Astrocyte (in vitro differentiated cells and primary cell): ENCODE data around the gene CFAP119. TPM values are rescaled to one million over a fixed set of nuclear protein-coding genes. Genes with fewer than 3 reads are reported as not detected.
A peak's percentile ranks its signal among the peaks of the same experiment; 100 is the strongest.

ENCODE experiments used
- DNase-seq: peaks from one replicate; pipeline ENCODE4 v3.0.0-alpha.2; 2010; ENCODE audit warnings: low read depth
- FAIRE-seq: peaks from 2 replicates; lab custom pipeline; 2011; peaks lifted over from hg19 to GRCh38; lab: Jason Lieb, UNC
- H2AFZ ChIP-seq: 2 replicates; pipeline ENCODE4 v1.6.0; 2012; ENCODE audit warnings: low read depth, low read length, inconsistent platforms
- H3K27ac ChIP-seq: 2 replicates; pipeline ENCODE4 v1.5.1; 2011; ENCODE audit warnings: low read depth, low read length, inconsistent platforms
- H3K27me3 ChIP-seq: 2 replicates; pipeline ENCODE4 v1.6.0; 2011; ENCODE audit warnings: low read length, inconsistent platforms; ENCODE audit not compliant: insufficient read depth
- H3K36me3 ChIP-seq: 2 replicates; pipeline ENCODE4 v1.5.1; 2011; ENCODE audit warnings: low read length, inconsistent platforms; ENCODE audit not compliant: insufficient read depth
- H3K4me1 ChIP-seq: 2 replicates; pipeline ENCODE4 v1.5.1; 2011; ENCODE audit warnings: low read length, inconsistent platforms; ENCODE audit not compliant: insufficient read depth
- H3K4me2 ChIP-seq: 2 replicates; pipeline ENCODE4 v1.6.0; 2012; ENCODE audit warnings: low read length, inconsistent platforms
- H3K4me3 ChIP-seq: 2 replicates; pipeline ENCODE4 v1.5.1; 2011; ENCODE audit warnings: low read depth, mild to moderate bottlenecking, low read length, inconsistent platforms; ENCODE audit not compliant: insufficient read depth
- H3K79me2 ChIP-seq: 2 replicates; pipeline ENCODE4 v1.6.0; 2012; ENCODE audit warnings: mild to moderate bottlenecking, low read length, inconsistent platforms; ENCODE audit not compliant: insufficient read depth
- H3K9ac ChIP-seq: 2 replicates; pipeline ENCODE4 v1.6.0; 2012; ENCODE audit warnings: mild to moderate bottlenecking, low read length, inconsistent platforms
- H3K9me3 ChIP-seq: 2 replicates; pipeline ENCODE4 v1.5.1; 2012; ENCODE audit warnings: low read depth, mild to moderate bottlenecking, low read length, inconsistent platforms; ENCODE audit not compliant: insufficient read depth
- H4K20me1 ChIP-seq: 2 replicates; pipeline ENCODE4 v1.6.0; 2012; ENCODE audit warnings: low read length, inconsistent platforms; ENCODE audit not compliant: insufficient read depth
- H3K27ac Mint-ChIP-seq: one replicate; pipeline ENCODE4 v1.8.0; 2021; ENCODE audit warnings: mild to moderate bottlenecking, mixed read lengths; ENCODE audit not compliant: unreplicated experiment
- H3K27me3 Mint-ChIP-seq: one replicate; pipeline ENCODE4 v1.8.0; 2021; ENCODE audit warnings: low read depth, mixed read lengths; ENCODE audit not compliant: unreplicated experiment
- H3K36me3 Mint-ChIP-seq: one replicate; pipeline ENCODE4 v1.8.0; 2021; ENCODE audit warnings: low read depth, mixed read lengths; ENCODE audit not compliant: unreplicated experiment
- H3K4me1 Mint-ChIP-seq: one replicate; pipeline ENCODE4 v1.8.0; 2021; ENCODE audit warnings: low read depth, mixed read lengths; ENCODE audit not compliant: unreplicated experiment
- H3K4me3 Mint-ChIP-seq: one replicate; pipeline ENCODE4 v1.8.0; 2021; ENCODE audit warnings: mild to moderate bottlenecking, moderate library complexity, mixed read lengths; ENCODE audit not compliant: unreplicated experiment
- H3K9me3 Mint-ChIP-seq: one replicate; pipeline ENCODE4 v1.8.0; 2021; ENCODE audit warnings: mild to moderate bottlenecking, mixed read lengths; ENCODE audit not compliant: unreplicated experiment
- EZH2 ChIP-seq: IDR thresholded peaks from 2 replicates; pipeline ENCODE4 v1.6.1; 2012; ENCODE audit warnings: mild to moderate bottlenecking, low read length, inconsistent platforms; ENCODE audit not compliant: insufficient read depth
- total RNA-seq: library from RNA; stranded (reverse); gene quantifications from 2 replicates; pipeline ENCODE4 v1.2.1, GENCODE V29; 2021
- TF ChIP-seq, protein P1 (sequence below): IDR thresholded peaks from 2 replicates; pipeline ENCODE4 v1.5.1; 2011; ENCODE audit warnings: low read depth, mild to moderate bottlenecking, inconsistent platforms, low read length, moderate library complexity; ENCODE audit not compliant: insufficient read depth

CFAP119 gene
- total RNA-seq, 1 donor from 2014 or later = 4.0 TPM

DNA sequence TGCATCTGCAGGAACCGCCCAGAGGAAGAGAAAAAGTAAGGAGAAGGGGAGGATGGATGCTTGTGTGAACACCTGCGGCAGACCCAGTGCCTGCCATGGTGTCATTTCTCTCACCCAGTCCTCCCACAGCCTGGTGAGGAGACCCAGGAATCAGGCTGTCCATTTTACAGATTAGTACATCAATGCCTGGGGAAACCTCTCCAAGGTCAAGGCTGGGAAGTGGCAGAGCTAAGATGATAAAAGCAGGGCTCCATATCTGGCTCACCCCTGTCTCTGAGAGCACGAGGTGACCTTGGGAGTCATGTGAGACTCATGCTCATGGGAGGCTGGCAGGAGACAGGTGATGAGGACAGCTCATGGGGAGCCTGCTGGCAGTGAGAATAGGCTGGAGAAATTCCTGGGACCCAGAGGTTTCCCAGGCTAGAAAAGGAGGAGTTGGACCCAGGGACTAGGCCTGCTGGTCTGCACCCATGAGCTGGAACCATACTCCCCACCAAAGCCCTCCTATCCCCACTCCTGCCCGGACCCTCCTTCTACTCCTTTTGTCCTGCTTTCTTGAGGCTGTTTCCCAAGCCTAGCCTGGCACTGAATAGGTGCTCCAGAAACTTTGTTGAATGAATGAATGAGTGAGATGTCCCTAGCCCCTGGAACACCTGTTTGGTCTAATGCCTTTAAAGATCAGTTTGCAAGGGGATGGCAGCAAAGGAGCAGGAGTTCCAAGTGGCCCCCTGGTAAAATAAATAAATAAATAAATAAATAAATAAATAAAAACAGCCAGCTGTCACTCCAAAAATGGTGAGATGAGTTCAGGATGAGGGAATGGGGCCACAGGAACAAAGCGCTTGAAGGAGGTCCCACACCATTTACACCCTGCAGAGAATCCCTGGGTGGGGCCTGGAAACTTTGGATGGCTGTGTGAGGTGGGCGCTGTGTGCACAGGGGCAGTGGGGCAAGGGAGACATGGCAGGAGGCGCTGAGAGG is 23.6 kb upstream of the CFAP119 start:
- peak overlapping the region; percentile 52 for H3K27ac ChIP-seq
- DNase-seq = no peak

DNA sequence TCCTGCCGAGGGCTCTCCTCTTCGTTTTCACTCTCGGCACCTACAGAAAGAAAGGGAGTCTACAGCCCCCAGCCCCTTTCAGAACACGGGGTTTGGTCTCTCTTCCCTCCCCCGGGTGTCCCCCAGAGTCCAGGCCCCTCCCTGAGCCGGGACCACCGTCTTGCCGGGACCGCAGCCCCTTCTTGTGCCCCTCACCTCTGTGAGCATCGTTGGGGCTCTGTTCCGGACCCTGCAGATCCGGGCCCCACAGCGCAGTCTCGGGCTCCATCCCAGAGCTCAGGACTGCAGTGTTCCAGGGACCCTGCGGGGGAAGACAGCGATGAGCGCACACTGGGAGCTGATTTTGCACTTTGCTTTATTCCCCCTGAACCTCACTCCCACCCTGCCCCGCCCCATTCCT is 22.4 kb upstream of the CFAP119 start:
- FAIRE-seq = no peak
- H3K4me3 ChIP-seq = no peak overlapping the region
- no peaks in the 10 kb centered on the region for H3K27me3 ChIP-seq
- Mint-ChIP-seq H3K4me1 (peaks cover 4% of the 10 kb centered on the region), H3K4me3 (no peak overlapping the region), H3K27me3 (no peaks in the 10 kb centered on the region), H3K27ac (no peak overlapping the region), H3K9me3 (no peaks in the 10 kb centered on the region), H3K36me3 (peaks cover 7% of the 10 kb centered on the region)
- no peak for DNase-seq
- H3K36me3 ChIP-seq = peaks cover 3% of the 10 kb centered on the region
- H3K4me1 ChIP-seq = peaks cover 12% of the 10 kb centered on the region
- H3K9ac ChIP-seq = no peak overlapping the region
- H2AFZ ChIP-seq = no peak overlapping the region
- TF ChIP-seq, protein P1, sequence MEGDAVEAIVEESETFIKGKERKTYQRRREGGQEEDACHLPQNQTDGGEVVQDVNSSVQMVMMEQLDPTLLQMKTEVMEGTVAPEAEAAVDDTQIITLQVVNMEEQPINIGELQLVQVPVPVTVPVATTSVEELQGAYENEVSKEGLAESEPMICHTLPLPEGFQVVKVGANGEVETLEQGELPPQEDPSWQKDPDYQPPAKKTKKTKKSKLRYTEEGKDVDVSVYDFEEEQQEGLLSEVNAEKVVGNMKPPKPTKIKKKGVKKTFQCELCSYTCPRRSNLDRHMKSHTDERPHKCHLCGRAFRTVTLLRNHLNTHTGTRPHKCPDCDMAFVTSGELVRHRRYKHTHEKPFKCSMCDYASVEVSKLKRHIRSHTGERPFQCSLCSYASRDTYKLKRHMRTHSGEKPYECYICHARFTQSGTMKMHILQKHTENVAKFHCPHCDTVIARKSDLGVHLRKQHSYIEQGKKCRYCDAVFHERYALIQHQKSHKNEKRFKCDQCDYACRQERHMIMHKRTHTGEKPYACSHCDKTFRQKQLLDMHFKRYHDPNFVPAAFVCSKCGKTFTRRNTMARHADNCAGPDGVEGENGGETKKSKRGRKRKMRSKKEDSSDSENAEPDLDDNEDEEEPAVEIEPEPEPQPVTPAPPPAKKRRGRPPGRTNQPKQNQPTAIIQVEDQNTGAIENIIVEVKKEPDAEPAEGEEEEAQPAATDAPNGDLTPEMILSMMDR = no peak
- TF ChIP-seq EZH2 = no peak
- peaks cover 49% of the 10 kb centered on the region for H3K79me2 ChIP-seq
- no peak overlapping the region for H3K4me2 ChIP-seq
- H3K9me3 ChIP-seq = no peaks in the 10 kb centered on the region
- H4K20me1 ChIP-seq = peaks cover 33% of the 10 kb centered on the region
- H3K27ac ChIP-seq = no peak overlapping the region

More for the DNA sequence above, 23.6 kb upstream of the CFAP119 start:
- Histone ChIP-seq H3K79me2 (peaks cover 49% of the 10 kb centered on the region), H3K9me3 (no peaks in the 10 kb centered on the region), H3K4me2 (peak overlapping the region; percentile 99), H3K27me3 (no peaks in the 10 kb centered on the region), H3K9ac (peak overlapping the region; percentile 96), H2AFZ (no peak overlapping the region), H3K4me1 (peaks cover 12% of the 10 kb centered on the region), H4K20me1 (peaks cover 31% of the 10 kb centered on the region), H3K36me3 (peaks cover 3% of the 10 kb centered on the region), H3K4me3 (peak overlapping the region; percentile 87)
- Mint-ChIP-seq H3K36me3 (peaks cover 7% of the 10 kb centered on the region), H3K9me3 (no peaks in the 10 kb centered on the region), H3K4me3 (peak overlapping the region; percentile 90), H3K27ac (no peak overlapping the region), H3K27me3 (no peaks in the 10 kb centered on the region), H3K4me1 (peaks cover 4% of the 10 kb centered on the region)
- FAIRE-seq = no peak
- TF ChIP-seq EZH2 = no peak
- TF ChIP-seq, protein P1 = no peak
